CD4-positive, alpha-beta memory T cell (primary cell): ENCODE data around the gene PGC. TPM values are rescaled to one million over a fixed set of nuclear protein-coding genes. Genes with fewer than 3 reads are reported as not detected.
A peak's percentile ranks its signal among the peaks of the same experiment; 100 is the strongest.

Source experiments
- CTCF ChIA-PET: fragments of 350-600 bp; sonication (Branson Sonifier 250); formaldehyde crosslinking; loops from one replicate; lab custom pipeline; 2021; ENCODE audit warnings: inconsistent platforms; ENCODE audit not compliant: partially characterized antibody; lab: Charles Lee
- POLR2A ChIA-PET: fragments of 350-600 bp; sonication (Branson Sonifier 250); formaldehyde crosslinking; loops from one replicate; lab custom pipeline; 2021; ENCODE audit not compliant: partially characterized antibody; lab: Charles Lee
- DNase-seq, 5 donors: peaks; one replicate each; pipeline versions ENCODE4 v3.0.0 to v3.0.0-alpha.2; 2020 to 2022; ENCODE audit warnings: mixed read lengths in 1 of 5
- H3K27ac ChIP-seq: one replicate; pipeline ENCODE4 v1.7.0; 2013; ENCODE audit warnings: low read depth, low read length
- H3K27me3 ChIP-seq: 2 replicates; pipeline ENCODE4 v1.7.0; 2013; ENCODE audit warnings: mild to moderate bottlenecking, low read length, moderate library complexity; ENCODE audit not compliant: insufficient read depth
- H3K36me3 ChIP-seq: 2 replicates; pipeline ENCODE4 v1.7.0; 2013; ENCODE audit warnings: mild to moderate bottlenecking, low read length, moderate library complexity; ENCODE audit not compliant: insufficient read depth
- H3K4me1 ChIP-seq: 2 replicates; pipeline ENCODE4 v1.7.0; 2013; ENCODE audit warnings: mild to moderate bottlenecking, low read length, moderate library complexity; ENCODE audit not compliant: insufficient read depth
- H3K4me3 ChIP-seq, 2 donors: one replicate each; pipeline ENCODE4 v1.7.0; 2013; ENCODE audit warnings: low read length in 2 of 2, mild to moderate bottlenecking in 1 of 2
- H3K9me3 ChIP-seq, 2 donors: one replicate each; pipeline ENCODE4 v1.7.0; 2013; ENCODE audit warnings: low read length in 2 of 2, control low read depth in 1 of 2; ENCODE audit not compliant: control insufficient read depth in 1 of 2
- H3K27ac Mint-ChIP-seq, 7 donors: one replicate each; pipeline ENCODE4 v1.8.0; 2020 to 2021; ENCODE audit warnings: mixed read lengths in 7 of 7, mild to moderate bottlenecking in 6 of 7, inconsistent platforms in 3 of 7, moderate library complexity in 3 of 7
- H3K27me3 Mint-ChIP-seq, 2 donors: one replicate each; pipeline ENCODE4 v1.8.0; 2020 to 2021; ENCODE audit warnings: mixed read lengths in 2 of 2
- H3K36me3 Mint-ChIP-seq, 2 donors: one replicate each; pipeline ENCODE4 v1.8.0; 2020 to 2021; ENCODE audit warnings: mixed read lengths in 2 of 2, inconsistent platforms in 1 of 2, mild to moderate bottlenecking in 1 of 2
- H3K4me1 Mint-ChIP-seq, 4 donors: one replicate each; pipeline ENCODE4 v1.8.0; 2020 to 2021; ENCODE audit warnings: mixed read lengths in 4 of 4, mild to moderate bottlenecking in 1 of 4
- H3K4me3 Mint-ChIP-seq, 8 donors: one replicate each; pipeline ENCODE4 v1.8.0; 2020 to 2021; ENCODE audit warnings: mixed read lengths in 8 of 8, mild to moderate bottlenecking in 7 of 8, moderate library complexity in 6 of 8, inconsistent platforms in 3 of 8
- H3K9me3 Mint-ChIP-seq, 8 donors: one replicate each; pipeline ENCODE4 v1.8.0; 2020 to 2021; ENCODE audit warnings: mixed read lengths in 8 of 8, mild to moderate bottlenecking in 5 of 8, inconsistent platforms in 3 of 8, moderate library complexity in 1 of 8
- intact Hi-C: fragments of 100-400 bp; cut with micrococcal nuclease; formaldehyde crosslinking; loops from one replicate; pipeline ENCODE4 v1.15.1; 2023
- polyA plus RNA-seq, 2 donors: library from polyadenylated mRNA; unstranded; fragments of 300-500 nt; fragmentation: Illumina TruSeq; gene quantifications; one replicate each; pipeline ENCODE4 v1.2.3, GENCODE V29; 2021
- total RNA-seq, 2 experiments: library from RNA; stranded (reverse); gene quantifications; one replicate each; pipeline ENCODE4 v1.2.3, GENCODE V29; 2021

The PGC gene
- total and polyA plus RNA-seq, 4 experiments from 2014 or later = not detected

- Histone ChIP-seq H3K4me3 (no peak overlapping the region), H3K36me3 (no peaks in the 10 kb centered on the region), H3K9me3 (no peaks in the 10 kb centered on the region), H3K27ac (no peak overlapping the region), H3K27me3 (no peaks in the 10 kb centered on the region), H3K4me1 (no peaks in the 10 kb centered on the region)
- peak overlapping the region in 3 of 7 donors; percentile 44 to 81 (median 61) for H3K27ac Mint-ChIP-seq
- H3K36me3 Mint-ChIP-seq = peaks cover 9 to 25% of the 10 kb centered on the region in 2 donors
- CTCF ChIA-PET = interaction anchor here (1.2 to 4.6 kb wide), 4 partner anchors 8 to 89 kb away, joined by 3 to 23 read pairs (median 4); no protein-coding TSS in a partner anchor
- DNase-seq = no peak
- intact Hi-C loops = no loop called here
- H3K9me3 Mint-ChIP-seq = no peaks in the 10 kb centered on the region
- no peak overlapping the region for H3K4me3 Mint-ChIP-seq
- POLR2A ChIA-PET = no interaction called here
- H3K4me1 Mint-ChIP-seq = peaks cover 0 to 4% (median under 1%) of the 10 kb centered on the region in 4 donors
- no peaks in the 10 kb centered on the region for H3K27me3 Mint-ChIP-seq
Measured at GRCh38 chr6:41692080-41692675, 55.0 kb downstream of the PGC start.

- Histone ChIP-seq H3K27me3 (no peaks in the 10 kb centered on the region), H3K4me1 (no peaks in the 10 kb centered on the region), H3K36me3 (no peaks in the 10 kb centered on the region), H3K4me3 (no peak overlapping the region), H3K9me3 (no peaks in the 10 kb centered on the region), H3K27ac (no peak overlapping the region)
- ChIA-PET CTCF (interaction anchor here (1.2 to 4.6 kb wide), 3 partner anchors 7 to 88 kb away, joined by 4 to 23 read pairs (median 4); no protein-coding TSS in a partner anchor), POLR2A (no interaction called here)
- peak overlapping the region in 4 of 7 donors; percentile 13 to 44 (median 34) for H3K27ac Mint-ChIP-seq
- intact Hi-C loops = no loop called here
- H3K36me3 Mint-ChIP-seq = peaks cover 12 to 29% of the 10 kb centered on the region in 2 donors
- no peak for DNase-seq
- no peaks in the 10 kb centered on the region for H3K27me3 Mint-ChIP-seq
- no peak overlapping the region for H3K4me3 Mint-ChIP-seq
- H3K9me3 Mint-ChIP-seq = no peaks in the 10 kb centered on the region
- peaks cover 0 to 4% (median under 1%) of the 10 kb centered on the region in 4 donors for H3K4me1 Mint-ChIP-seq
Measured at GRCh38 chr6:41691426-41692079, 55.6 kb downstream of the PGC start.

GRCh38 chr6:41690541-41691330, 56.5 kb downstream of the PGC start:
- H3K27ac ChIP-seq = no peak overlapping the region
- Mint-ChIP-seq H3K36me3 (peaks cover 12 to 29% of the 10 kb centered on the region in 2 donors), H3K27ac (peak overlapping the region in 1 of 7 donors; percentile 13), H3K27me3 (no peaks in the 10 kb centered on the region), H3K9me3 (no peaks in the 10 kb centered on the region), H3K4me3 (no peak overlapping the region), H3K4me1 (peaks cover 0 to 4% (median under 1%) of the 10 kb centered on the region in 4 donors)
- no peak for DNase-seq
- H3K27me3 ChIP-seq = no peaks in the 10 kb centered on the region
- no peak overlapping the region for H3K4me3 ChIP-seq
- H3K4me1 ChIP-seq = no peaks in the 10 kb centered on the region
- ChIA-PET CTCF (interaction anchor here (1.3 to 2.0 kb wide), 2 partner anchors 9 to 11 kb away, joined by 3 to 4 read pairs; no protein-coding TSS in a partner anchor), POLR2A (no interaction called here)
- H3K9me3 ChIP-seq = no peaks in the 10 kb centered on the region
- no peaks in the 10 kb centered on the region for H3K36me3 ChIP-seq
- intact Hi-C loops = no loop called here

GRCh38 chr6:41689171-41690008, 57.8 kb downstream of the PGC start:
- Mint-ChIP-seq H3K4me3 (no peak overlapping the region), H3K27ac (peak overlapping the region in 3 of 7 donors; percentile 5 to 60 (median 15)), H3K36me3 (peaks cover 12 to 32% of the 10 kb centered on the region in 2 donors), H3K9me3 (no peaks in the 10 kb centered on the region), H3K27me3 (no peaks in the 10 kb centered on the region), H3K4me1 (peaks cover 0 to 4% (median under 1%) of the 10 kb centered on the region in 4 donors)
- H3K27ac ChIP-seq = no peak overlapping the region
- H3K4me3 ChIP-seq = no peak overlapping the region
- DNase-seq = no peak
- ChIA-PET CTCF (interaction anchor here (0.6 to 1.3 kb wide), 3 partner anchors 10 to 430 kb away, joined by 3 to 4 read pairs (median 3); no protein-coding TSS in a partner anchor), POLR2A (no interaction called here)
- intact Hi-C loops = no loop called here
- no peaks in the 10 kb centered on the region for H3K4me1 ChIP-seq
- no peaks in the 10 kb centered on the region for H3K9me3 ChIP-seq
- no peaks in the 10 kb centered on the region for H3K36me3 ChIP-seq
- H3K27me3 ChIP-seq = no peaks in the 10 kb centered on the region

GRCh38 chr6:41688256-41688965, 58.8 kb downstream of the PGC start:
- Histone ChIP-seq H3K27ac (no peak overlapping the region), H3K36me3 (no peaks in the 10 kb centered on the region), H3K27me3 (no peaks in the 10 kb centered on the region), H3K4me1 (no peaks in the 10 kb centered on the region), H3K4me3 (no peak overlapping the region), H3K9me3 (no peaks in the 10 kb centered on the region)
- H3K27ac Mint-ChIP-seq = peak overlapping the region in 4 of 7 donors; percentile 62 to 86 (median 72)
- POLR2A ChIA-PET = interaction anchor here (0.8 kb wide), 1 partner anchor 45 kb away, joined by 3 read pairs; no protein-coding TSS in a partner anchor
- H3K27me3 Mint-ChIP-seq = no peaks in the 10 kb centered on the region
- peaks cover 3 to 9% (median 5%) of the 10 kb centered on the region in 4 donors for H3K4me1 Mint-ChIP-seq
- no peak overlapping the region for H3K4me3 Mint-ChIP-seq
- CTCF ChIA-PET = interaction anchor here (0.5 to 0.8 kb wide), 5 partner anchors 77 to 1656 kb away, joined by 3 to 4 read pairs (median 3); no protein-coding TSS in a partner anchor
- intact Hi-C loops = no loop called here
- peaks cover 12 to 32% of the 10 kb centered on the region in 2 donors for H3K36me3 Mint-ChIP-seq
- no peaks in the 10 kb centered on the region for H3K9me3 Mint-ChIP-seq
- DNase-seq = no peak
